GM12875 (cell line): ENCODE data around the gene KRT80.

Experiments used
- H3K4me3 ChIP-seq: one replicate; pipeline ENCODE4 v1.5.1; 2011; ENCODE audit warnings: low read depth, low read length, control low read depth
- TF ChIP-seq, protein P1 (sequence below): IDR thresholded peaks from 2 replicates; pipeline ENCODE4 v1.5.1; 2011; ENCODE audit warnings: low read depth, mild to moderate bottlenecking, control low read depth, inconsistent platforms, low read length, moderate library complexity, borderline replicate concordance; ENCODE audit not compliant: insufficient read depth

The KRT80 gene

DNA sequence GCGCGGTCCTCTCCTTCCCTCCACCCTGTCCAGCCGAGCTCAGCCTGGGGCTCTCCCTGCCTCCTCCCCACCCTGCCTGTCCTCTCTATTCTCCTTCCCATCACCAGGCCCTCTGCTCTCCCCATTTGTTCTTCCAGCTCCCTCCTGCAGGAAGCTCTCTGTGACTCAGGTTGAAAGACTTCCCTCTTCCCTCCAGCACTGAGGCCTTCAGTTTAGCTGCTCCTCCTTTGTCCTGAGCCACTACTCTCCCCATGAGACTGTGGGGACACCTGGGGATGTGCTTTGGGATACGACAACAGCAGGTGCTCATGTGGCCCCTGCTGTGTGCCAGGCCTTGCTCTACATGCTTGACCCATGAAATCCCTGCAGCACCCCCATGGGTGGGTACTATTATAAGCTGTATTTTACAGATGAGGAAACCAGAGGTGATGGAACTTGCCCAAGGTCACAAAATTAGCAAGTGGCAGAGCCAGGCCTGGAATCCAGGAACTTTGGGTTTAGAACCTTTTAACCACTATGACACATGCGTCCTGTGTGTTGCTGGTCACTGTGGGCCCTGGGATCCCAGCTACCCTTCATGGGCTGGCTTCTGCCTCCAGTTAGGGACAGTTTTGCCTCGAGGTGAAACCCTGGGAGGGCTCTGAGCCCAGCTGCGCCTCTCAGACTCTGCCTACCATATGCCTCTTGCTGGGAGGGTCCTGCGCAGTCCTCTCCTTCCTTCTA lies 5.5 kb downstream of the KRT80 start:
- TF ChIP-seq, protein P1, sequence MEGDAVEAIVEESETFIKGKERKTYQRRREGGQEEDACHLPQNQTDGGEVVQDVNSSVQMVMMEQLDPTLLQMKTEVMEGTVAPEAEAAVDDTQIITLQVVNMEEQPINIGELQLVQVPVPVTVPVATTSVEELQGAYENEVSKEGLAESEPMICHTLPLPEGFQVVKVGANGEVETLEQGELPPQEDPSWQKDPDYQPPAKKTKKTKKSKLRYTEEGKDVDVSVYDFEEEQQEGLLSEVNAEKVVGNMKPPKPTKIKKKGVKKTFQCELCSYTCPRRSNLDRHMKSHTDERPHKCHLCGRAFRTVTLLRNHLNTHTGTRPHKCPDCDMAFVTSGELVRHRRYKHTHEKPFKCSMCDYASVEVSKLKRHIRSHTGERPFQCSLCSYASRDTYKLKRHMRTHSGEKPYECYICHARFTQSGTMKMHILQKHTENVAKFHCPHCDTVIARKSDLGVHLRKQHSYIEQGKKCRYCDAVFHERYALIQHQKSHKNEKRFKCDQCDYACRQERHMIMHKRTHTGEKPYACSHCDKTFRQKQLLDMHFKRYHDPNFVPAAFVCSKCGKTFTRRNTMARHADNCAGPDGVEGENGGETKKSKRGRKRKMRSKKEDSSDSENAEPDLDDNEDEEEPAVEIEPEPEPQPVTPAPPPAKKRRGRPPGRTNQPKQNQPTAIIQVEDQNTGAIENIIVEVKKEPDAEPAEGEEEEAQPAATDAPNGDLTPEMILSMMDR, result no peak
- H3K4me3 ChIP-seq, result no peak overlapping the region

DNA sequence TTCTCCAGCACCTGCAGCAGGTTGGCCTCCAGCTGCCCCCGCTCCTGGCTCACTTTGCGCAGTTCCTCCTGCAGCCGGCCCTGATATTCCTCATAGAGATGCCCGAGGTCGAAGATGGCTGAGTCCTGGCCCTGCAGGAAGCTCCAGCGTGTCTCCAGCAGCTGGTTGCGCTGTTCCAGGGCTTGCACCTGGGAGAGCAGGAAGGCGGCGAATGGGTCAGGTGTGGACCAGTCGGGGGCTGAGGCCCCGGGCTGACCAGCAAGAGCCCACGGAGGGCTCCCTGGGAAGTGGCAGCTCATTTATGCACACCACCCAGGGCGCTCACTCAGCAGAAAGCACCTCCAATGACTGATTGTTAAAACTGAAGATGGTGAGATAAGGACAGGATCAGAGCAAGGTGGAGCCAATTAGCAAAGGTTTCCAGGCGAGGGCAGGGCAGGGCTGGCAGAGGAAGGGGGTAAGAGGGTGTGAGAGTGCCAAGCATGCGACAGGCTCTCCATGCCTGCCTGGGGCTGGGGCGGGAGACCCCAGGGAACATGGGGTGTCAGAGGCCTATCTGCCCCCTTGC lies 6.3 kb downstream of the KRT80 start:
- TF ChIP-seq, protein P1, result no peak
- H3K4me3 ChIP-seq, result no peak overlapping the region

DNA sequence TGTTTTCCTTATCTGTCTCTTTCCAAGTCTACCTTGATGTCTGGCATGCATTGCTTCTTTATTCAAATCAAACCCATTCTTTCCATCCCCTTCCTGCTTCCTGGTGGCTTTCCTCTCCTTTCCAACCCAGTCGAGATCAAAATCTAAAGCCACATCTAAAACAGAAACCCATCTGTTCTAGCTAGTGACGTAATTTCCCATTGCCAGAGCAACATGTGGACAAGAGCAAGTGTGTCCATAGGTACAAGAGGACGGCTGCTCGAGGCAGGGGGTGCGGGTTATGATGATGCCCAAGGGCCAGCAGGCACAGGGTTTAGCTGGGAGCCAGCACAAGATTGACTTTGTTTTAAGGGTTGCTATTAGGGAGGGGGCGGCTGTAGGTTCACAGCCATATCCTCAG lies 7.0 kb downstream of the KRT80 start:
- TF ChIP-seq, protein P1, result no peak
- H3K4me3 ChIP-seq, result no peak overlapping the region

DNA sequence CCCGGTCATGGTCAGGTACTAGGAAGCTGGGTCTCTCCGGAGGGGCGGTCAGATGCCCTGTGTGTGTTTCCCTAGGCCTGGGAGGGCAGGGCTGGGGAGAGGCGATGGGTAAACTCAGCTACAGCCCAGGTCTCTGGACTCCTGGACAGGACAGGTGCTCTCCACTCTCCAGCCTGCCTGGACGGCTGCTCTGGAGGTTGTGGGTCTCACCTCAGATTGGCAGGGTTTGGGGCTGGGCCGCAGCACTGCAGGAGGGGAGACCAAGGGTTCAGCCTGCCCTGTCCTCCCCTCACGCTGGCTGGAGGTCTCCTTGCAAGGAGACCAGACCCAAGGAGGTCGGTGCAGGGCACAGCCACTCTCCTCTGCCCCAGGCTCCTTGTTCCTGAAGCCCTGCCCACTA lies 7.8 kb downstream of the KRT80 start:
- TF ChIP-seq, protein P1, result no peak
- H3K4me3 ChIP-seq, result no peak overlapping the region

DNA sequence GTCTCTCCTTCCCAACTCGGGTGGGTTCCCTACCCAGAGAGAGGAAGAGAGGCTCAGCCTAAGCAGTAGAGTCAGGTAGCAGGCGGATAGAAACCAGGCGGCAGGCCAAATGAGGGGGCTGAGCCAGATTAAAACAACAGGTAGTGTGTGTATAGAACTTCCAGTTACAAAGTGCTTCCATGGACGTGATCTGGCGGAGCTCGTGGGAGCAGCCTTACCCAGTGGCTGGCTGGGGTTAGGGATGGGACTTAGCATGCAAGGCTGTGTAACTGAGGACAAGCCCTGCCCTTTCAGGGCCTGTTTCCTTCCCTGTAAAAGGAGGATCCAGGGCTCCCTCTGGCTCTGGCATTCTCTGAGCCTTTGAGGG lies 8.3 kb downstream of the KRT80 start:
- TF ChIP-seq, protein P1, result no peak
- H3K4me3 ChIP-seq, result no peak overlapping the region

DNA sequence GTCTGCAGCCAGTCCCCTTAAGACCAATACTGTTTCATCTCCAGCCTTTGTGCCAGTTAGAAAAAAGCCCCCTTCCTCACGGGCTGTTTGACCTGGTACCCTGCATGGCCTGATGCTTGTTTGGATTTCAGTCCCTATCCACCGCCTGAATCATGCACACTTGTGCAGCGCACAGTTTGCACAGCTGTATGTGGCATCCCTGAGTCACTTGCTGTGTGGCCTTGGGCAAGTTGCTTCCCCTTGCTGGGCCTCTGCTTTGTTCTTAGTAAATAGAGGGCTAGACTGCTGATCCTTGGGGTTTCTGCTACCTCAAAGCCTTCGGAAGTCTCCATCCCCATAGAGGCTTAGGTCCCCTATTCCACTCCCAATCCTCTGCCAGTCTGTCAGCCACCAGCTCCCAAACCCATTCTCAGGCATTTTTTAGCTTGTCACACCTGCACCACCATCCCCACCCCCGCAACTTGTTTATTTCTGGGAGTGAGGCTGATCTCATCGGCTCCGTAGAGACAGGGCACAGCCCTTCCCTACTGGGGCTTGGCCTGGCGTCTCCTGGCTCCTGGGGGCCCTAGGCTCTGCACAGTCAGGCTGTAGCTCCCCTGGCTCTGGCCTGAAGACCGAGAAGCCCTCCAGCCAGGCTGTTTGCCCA lies 8.8 kb downstream of the KRT80 start:
- TF ChIP-seq, protein P1, result no peak
- no peak overlapping the region for H3K4me3 ChIP-seq

DNA sequence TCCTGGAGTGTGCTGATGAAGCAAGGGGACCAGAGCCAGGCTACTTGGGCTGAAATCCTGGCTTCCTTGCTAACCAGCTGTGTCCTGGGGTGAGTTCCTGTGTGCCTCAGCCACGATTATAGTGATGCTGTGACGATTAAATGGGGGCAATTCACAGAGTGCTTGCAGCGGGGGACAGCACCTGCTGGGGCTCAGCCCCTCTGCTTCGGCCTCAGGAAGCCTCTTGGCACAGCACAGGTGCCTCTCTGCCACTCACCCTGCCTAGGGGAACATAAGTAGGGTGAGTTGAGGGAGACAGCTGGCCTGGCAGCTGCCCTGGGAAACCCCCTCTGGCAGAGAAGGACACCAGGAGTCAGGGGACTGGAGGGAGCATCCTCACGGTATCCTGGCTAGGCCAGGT lies 9.4 kb downstream of the KRT80 start:
- TF ChIP-seq, protein P1, result no peak
- no peak overlapping the region for H3K4me3 ChIP-seq
